Esophagus squamous epithelium (tissue), 5 donors: ENCODE measurements around the gene SPACA7. TPM values are rescaled to one million over a fixed set of nuclear protein-coding genes. Genes with fewer than 3 reads are reported as not detected.

Experiments used
- DNase-seq: peaks from one replicate; lab custom pipeline; 2025; lab: John Stamatoyannopoulos, UW
- H3K27ac ChIP-seq, 4 donors: fragments of 200-600 bp; sonication (generic); one replicate each; pipeline ENCODE4 v1.5.1; 2016 to 2019; ENCODE audit warnings: mild to moderate bottlenecking in 1 of 4
- H3K27me3 ChIP-seq, 4 donors: fragments of 200-600 bp; sonication (generic); 1 replicate in 3 of 4; 2 replicates in 1 of 4; pipeline versions ENCODE4 v1.5.1 to v1.6.0; 2017 to 2021; ENCODE audit warnings: antibody characterized with exemption in 1 of 4
- H3K36me3 ChIP-seq, 3 donors: fragments of 200-600 bp; sonication (generic); one replicate each; pipeline ENCODE4 v1.5.1; 2016 to 2019
- H3K4me1 ChIP-seq, 3 donors: fragments of 200-600 bp; sonication (generic); one replicate each; pipeline ENCODE4 v1.5.1; 2017 to 2019
- H3K4me3 ChIP-seq, 4 donors: fragments of 200-600 bp; sonication (generic); 1 replicate in 3 of 4; 2 replicates in 1 of 4; pipeline ENCODE4 v1.5.1; 2016 to 2019; ENCODE audit warnings: mild to moderate bottlenecking in 2 of 4, moderate library complexity in 1 of 4
- H3K9me3 ChIP-seq, 3 donors: fragments of 200-600 bp; sonication (generic); one replicate each; pipeline ENCODE4 v1.5.1; 2016 to 2019
- CTCF ChIP-seq, 6 experiments: fragments of 450-650 bp in 4 of 6; fragments of 200-600 bp in 2 of 6; sonication (generic) in 2 of 6; IDR thresholded peaks; one replicate each; pipeline ENCODE4 v1.5.1; 2016 to 2019; ENCODE audit warnings: antibody characterized with exemption in 6 of 6, mild to moderate bottlenecking in 4 of 6, moderate library complexity in 4 of 6
- POLR2A ChIP-seq, 4 donors: fragments of 450-650 bp; IDR thresholded peaks; one replicate each; pipeline ENCODE4 v1.6.1; 2017; ENCODE audit warnings: antibody characterized with exemption in 4 of 4, mild to moderate bottlenecking in 4 of 4, moderate library complexity in 3 of 4
- WGBS, 2 donors: methylation state at CpG; one replicate each; pipeline ENCODE4 v1.1.5; 2018; 5-methylcytosine and 5-hydroxymethylcytosine counted together
- intact Hi-C: fragments of 100-400 bp; cut with DNase I; formaldehyde crosslinking; loops from one replicate; pipeline ENCODE4 v1.15.0; 2022
- total RNA-seq, 4 donors: library from RNA; depleted of rRNA; stranded (reverse); fragments of >200 nt; gene quantifications; one replicate each; pipeline ENCODE4 v1.1.0, GENCODE V29; 2016
- donor health status: DM: yes; HTN: yes; CAD: no.

Gene SPACA7
- total RNA-seq, result not detected

- intact Hi-C loops, result no loop called here
- TF ChIP-seq CTCF (IDR thresholded peaks at IDR 0.05) (no peak), POLR2A (IDR thresholded peaks at IDR 0.05) (no peak)
- WGBS, 2 donors, result 38 to 73% methylated on average over 3 to 7 of the region's 8 CpGs
These were observed at the start of gene SPACA7 for GRCh38 chr13:112376050-112376681. Gene SPACA7, plus strand, starts transcription at chr13:112376355. Its CDS starts 31 bp downstream, at chr13:112376386.

GRCh38 chr13:112326821-112327370, 49.3 kb upstream of the SPACA7 start:
- Histone ChIP-seq H3K9me3 (no peaks in the 10 kb centered on the region), H3K36me3 (no peaks in the 10 kb centered on the region), H3K4me1 (peaks cover 0 to 8% (median 0%) of the 10 kb centered on the region in 3 donors), H3K27me3 (peaks cover 0 to 50% (median 3%) of the 10 kb centered on the region in 4 donors), H3K27ac (no peak overlapping the region), H3K4me3 (no peak overlapping the region)
- WGBS, 2 donors, result 52 to 84% methylated on average over 2 to 14 of the region's 17 CpGs
- no peak for DNase-seq
- intact Hi-C loops, result no loop called here
- no peak for TF ChIP-seq POLR2A (IDR thresholded peaks at IDR 0.05)

More at GRCh38 chr13:112376050-112376681, at the start of gene SPACA7:
- Histone ChIP-seq H3K4me1 (no peaks in the 10 kb centered on the region), H3K36me3 (no peaks in the 10 kb centered on the region), H3K27me3 (peaks cover 0 to 4% (median 0%) of the 10 kb centered on the region in 4 donors), H3K4me3 (no peak within 1 kb of the TSS), H3K27ac (no peak within 1 kb of the TSS), H3K9me3 (no peaks in the 10 kb centered on the region)
- no peak for DNase-seq

- WGBS, 2 donors, result 84 to 97% methylated on average over 5 to 7 of the region's 7 CpGs
These were observed 47.2 kb upstream of the SPACA7 start for GRCh38 chr13:112328936-112329335.

GRCh38 chr13:112329376-112329775, 46.8 kb upstream of the SPACA7 start:
- 63% methylated on average over 4 of the region's 6 CpGs; no CpG with 5 or more reads in 1 of the 2 donors for WGBS, 2 donors
- Histone ChIP-seq H3K9me3 (no peaks in the 10 kb centered on the region), H3K27me3 (peaks cover 0 to 73% (median 9%) of the 10 kb centered on the region in 4 donors), H3K4me1 (peaks cover 0 to 8% (median 0%) of the 10 kb centered on the region in 3 donors), H3K36me3 (no peaks in the 10 kb centered on the region), H3K4me3 (no peak overlapping the region), H3K27ac (no peak overlapping the region)
- TF ChIP-seq CTCF (IDR thresholded peaks at IDR 0.05) (no peak), POLR2A (IDR thresholded peaks at IDR 0.05) (no peak)
- no peak for DNase-seq
- intact Hi-C loops, result no loop called here

More at GRCh38 chr13:112328936-112329335, 47.2 kb upstream of the SPACA7 start:
- H3K4me1 ChIP-seq, result peaks cover 0 to 8% (median 0%) of the 10 kb centered on the region in 3 donors
- intact Hi-C loops, result no loop called here
- peaks cover 0 to 69% (median 9%) of the 10 kb centered on the region in 4 donors for H3K27me3 ChIP-seq
- no peak for TF ChIP-seq POLR2A (IDR thresholded peaks at IDR 0.05)
- no peak for TF ChIP-seq CTCF (IDR thresholded peaks at IDR 0.05)
- no peaks in the 10 kb centered on the region for H3K36me3 ChIP-seq
- no peaks in the 10 kb centered on the region for H3K9me3 ChIP-seq
- no peak overlapping the region for H3K27ac ChIP-seq
- no peak for DNase-seq
- no peak overlapping the region for H3K4me3 ChIP-seq

- DNase-seq, result no peak
- no peak overlapping the region for H3K27ac ChIP-seq
- no CpG with 5 or more reads among the region's 19 CpGs for WGBS, 2 donors
- H3K9me3 ChIP-seq, result no peaks in the 10 kb centered on the region
- no peaks in the 10 kb centered on the region for H3K36me3 ChIP-seq
- H3K4me3 ChIP-seq, result no peak overlapping the region
- H3K4me1 ChIP-seq, result peaks cover 0 to 8% (median 0%) of the 10 kb centered on the region in 3 donors
- intact Hi-C loops, result no loop called here
- no peak for TF ChIP-seq CTCF (IDR thresholded peaks at IDR 0.05)
- no peak for TF ChIP-seq POLR2A (IDR thresholded peaks at IDR 0.05)
- H3K27me3 ChIP-seq, result peaks cover 0 to 75% (median 9%) of the 10 kb centered on the region in 4 donors
These were observed 46.1 kb upstream of the SPACA7 start for GRCh38 chr13:112330066-112330465.
